ENCODE data around the gene LRP1-AS.

LRP1-AS gene

DNA sequence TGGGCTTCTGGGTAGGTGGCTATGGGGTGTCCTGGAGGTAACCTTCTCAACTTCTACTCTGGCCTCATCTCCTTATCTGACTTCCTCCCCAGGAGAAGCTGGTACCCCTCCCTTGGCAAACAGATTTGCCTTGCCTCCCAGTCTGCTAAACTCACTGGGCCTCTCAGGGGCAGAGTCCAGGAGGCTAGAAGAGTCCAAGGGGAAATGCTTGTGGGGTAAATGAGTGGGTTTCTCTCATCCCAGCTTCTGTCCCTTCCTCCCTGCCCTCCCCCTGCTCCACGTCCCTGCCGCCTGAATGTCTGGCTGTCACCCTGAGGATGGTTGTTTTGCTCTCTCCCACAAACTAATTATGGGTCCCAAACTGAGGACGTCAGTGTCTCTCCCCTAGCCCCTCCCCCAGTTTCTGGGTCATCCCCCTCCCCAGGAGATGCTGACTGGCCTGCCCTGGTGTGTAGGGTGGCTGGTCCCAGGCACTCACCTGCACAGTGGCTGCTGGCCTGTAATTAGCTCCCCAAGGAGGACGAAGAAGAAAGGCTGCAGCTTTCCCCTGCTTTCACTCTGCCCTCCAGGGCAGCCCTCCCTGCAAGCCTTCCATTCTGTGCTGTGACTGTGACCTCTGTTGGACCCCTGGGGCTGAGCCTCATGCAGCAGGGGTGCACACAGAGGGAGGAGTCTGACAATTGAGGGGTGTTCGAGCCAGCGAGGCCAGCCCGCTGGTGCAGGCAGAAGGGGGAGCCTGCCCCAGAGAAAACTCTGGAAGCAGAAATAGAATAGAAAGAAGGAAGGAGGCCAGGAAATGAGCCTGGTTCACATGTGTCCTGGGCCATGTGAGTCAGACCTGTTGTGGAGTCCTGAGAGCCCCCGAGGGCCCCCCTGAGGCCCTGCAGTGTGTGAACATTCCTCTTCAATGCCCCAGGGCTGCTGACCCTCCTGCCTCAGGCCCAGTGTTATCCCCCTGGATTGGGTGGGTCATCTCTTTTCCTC lies at the start of gene LRP1-AS:
Gene LRP1-AS (minus strand): TSS at position 659 of the 984 bp plus-strand sequence.
- H3K4me3 ChIP-seq (ENCODE audit: low read depth, low read length): no peak within 1 kb of the TSS

DNA sequence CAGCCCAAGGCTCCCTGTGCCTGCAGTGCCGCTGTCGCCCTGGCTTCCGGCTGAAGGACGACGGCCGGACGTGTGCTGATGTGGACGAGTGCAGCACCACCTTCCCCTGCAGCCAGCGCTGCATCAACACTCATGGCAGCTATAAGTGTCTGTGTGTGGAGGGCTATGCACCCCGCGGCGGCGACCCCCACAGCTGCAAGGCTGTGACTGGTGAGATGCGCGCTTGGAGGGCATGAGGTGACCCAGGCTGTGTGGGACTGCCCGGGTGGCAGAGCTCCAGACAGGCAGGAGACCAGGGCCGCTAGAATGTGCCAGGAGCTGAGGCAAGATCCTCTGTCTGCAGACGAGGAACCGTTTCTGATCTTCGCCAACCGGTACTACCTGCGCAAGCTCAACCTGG lies 49.5 kb upstream of the LRP1-AS start:
- H3K4me3 ChIP-seq (ENCODE audit: low read depth, low read length): no peak overlapping the region

DNA sequence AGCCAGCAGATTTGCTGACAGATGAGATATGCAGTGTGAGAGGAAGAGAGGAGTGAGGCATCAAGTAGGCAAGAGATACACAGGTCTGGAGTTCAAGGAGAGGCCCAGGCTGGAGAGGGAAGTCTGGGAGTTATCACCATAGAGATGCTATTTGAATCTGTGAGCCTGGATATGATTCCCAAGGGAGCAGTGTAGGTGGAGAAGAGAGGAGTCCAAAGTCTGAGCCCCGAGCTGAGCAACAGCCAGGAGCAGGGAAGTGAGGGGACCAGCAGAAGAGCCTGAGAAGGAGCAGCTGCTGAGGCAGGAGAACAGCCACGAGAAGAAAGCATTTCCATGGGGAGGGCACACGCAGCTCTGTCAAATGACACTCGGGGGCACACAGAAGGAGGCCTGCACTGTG lies 49.0 kb upstream of the LRP1-AS start:
- no peak overlapping the region for H3K4me3 ChIP-seq (ENCODE audit: low read depth, low read length)

DNA sequence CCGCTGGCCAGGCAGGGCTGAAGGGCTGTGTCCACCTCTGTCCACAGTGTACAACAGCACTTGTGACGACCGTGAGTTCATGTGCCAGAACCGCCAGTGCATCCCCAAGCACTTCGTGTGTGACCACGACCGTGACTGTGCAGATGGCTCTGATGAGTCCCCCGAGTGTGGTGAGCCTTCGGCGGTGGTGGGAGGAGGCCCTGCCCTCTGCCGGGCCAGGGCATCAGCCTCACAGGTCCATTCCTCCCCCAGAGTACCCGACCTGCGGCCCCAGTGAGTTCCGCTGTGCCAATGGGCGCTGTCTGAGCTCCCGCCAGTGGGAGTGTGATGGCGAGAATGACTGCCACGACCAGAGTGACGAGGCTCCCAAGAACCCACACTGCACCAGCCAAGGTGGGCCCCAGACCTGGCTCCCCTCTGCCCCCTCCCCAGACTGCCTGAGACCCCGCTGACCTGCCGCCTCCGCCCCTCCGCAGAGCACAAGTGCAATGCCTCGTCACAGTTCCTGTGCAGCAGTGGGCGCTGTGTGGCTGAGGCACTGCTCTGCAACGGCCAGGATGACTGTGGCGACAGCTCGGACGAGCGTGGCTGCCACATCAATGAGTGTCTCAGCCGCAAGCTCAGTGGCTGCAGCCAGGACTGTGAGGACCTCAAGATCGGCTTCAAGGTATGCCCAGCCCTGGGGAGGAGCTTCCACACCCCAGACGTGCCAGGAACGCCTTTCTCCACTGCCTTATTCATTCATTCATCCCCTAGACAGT lies 48.4 kb upstream of the LRP1-AS start:
- no peak overlapping the region for H3K4me3 ChIP-seq (ENCODE audit: low read depth, low read length)

DNA sequence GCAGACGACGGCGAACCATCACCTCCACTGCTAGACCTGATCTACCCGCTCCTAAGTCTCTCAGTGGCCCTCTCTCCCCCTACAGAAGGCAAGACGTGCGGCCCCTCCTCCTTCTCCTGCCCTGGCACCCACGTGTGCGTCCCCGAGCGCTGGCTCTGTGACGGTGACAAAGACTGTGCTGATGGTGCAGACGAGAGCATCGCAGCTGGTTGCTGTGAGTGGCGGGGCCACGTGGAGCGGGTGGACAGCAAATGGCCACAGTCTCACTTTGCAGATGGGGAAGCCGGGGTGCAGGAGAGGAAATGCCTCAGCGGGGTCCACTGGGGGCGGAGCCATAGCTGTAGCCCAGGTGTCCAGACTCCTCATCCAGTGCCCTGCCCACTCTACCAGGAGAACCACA lies 47.8 kb upstream of the LRP1-AS start:
- no peak overlapping the region for H3K4me3 ChIP-seq (ENCODE audit: low read depth, low read length)

DNA sequence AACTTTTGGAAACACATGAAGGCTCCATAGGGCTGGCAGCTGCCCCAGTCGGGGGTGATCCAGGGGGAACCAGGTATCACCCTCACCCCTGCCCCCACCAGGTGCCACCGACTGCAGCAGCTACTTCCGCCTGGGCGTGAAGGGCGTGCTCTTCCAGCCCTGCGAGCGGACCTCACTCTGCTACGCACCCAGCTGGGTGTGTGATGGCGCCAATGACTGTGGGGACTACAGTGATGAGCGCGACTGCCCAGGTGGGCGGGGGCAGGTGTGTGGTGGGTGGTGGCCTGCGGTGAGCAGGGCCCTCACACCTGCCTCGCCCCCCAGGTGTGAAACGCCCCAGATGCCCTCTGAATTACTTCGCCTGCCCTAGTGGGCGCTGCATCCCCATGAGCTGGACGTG lies 46.8 kb upstream of the LRP1-AS start:
- no peak overlapping the region for H3K4me3 ChIP-seq (ENCODE audit: low read depth, low read length)

DNA sequence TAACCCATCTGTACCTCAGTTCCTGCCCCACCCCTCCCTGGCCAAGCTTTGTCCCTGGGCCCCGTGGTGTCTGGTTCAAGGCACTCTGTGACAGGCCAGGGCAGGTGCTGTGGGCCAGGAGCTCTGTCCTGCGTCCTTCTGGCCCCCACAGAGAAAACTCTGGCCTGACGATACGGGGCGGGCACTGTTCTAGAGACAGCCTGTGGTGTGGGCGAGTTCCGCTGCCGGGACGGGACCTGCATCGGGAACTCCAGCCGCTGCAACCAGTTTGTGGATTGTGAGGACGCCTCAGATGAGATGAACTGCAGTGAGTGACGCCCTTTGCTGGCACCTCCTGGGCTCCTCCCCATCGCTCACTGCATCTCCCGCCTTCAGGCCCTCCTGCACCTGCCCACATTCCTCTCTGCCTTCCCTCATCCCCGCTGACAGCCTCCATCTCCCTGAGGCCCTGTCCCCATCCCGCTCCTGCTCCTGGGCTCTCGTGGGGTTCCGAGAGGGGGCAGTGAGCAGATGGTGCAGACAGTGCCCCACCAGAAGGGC lies 46.4 kb upstream of the LRP1-AS start:
- H3K4me3 ChIP-seq (ENCODE audit: low read depth, low read length): no peak overlapping the region

DNA sequence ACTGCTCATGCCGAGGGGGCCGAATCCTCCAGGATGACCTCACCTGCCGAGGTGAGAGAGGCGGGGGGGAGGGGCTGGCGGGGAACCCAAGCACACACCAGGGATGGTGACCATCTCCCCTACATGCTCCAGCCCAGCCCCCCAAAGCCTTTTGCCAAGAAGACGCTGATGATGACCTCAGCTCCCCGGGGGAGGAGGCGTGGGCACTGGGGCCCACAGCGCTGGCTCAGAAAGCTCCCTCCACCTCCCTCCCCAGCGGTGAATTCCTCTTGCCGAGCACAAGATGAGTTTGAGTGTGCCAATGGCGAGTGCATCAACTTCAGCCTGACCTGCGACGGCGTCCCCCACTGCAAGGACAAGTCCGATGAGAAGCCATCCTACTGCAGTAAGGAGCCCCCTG lies 45.5 kb upstream of the LRP1-AS start:
- no peak overlapping the region for H3K4me3 ChIP-seq (ENCODE audit: low read depth, low read length)

DNA sequence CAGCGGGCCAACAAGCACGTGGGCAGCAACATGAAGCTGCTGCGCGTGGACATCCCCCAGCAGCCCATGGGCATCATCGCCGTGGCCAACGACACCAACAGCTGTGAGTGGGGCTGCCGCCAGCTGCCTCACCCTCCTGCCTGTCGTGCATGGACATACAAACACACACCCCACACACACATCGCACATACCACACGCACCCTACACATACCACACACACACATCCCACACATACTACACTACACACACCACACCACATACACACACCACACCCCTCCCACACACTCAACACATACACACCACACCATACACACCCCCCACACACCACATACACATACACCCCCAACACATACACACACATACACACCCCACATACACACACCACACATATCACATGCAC lies 44.0 kb upstream of the LRP1-AS start:
- H3K4me3 ChIP-seq (ENCODE audit: low read depth, low read length): no peak overlapping the region

DNA sequence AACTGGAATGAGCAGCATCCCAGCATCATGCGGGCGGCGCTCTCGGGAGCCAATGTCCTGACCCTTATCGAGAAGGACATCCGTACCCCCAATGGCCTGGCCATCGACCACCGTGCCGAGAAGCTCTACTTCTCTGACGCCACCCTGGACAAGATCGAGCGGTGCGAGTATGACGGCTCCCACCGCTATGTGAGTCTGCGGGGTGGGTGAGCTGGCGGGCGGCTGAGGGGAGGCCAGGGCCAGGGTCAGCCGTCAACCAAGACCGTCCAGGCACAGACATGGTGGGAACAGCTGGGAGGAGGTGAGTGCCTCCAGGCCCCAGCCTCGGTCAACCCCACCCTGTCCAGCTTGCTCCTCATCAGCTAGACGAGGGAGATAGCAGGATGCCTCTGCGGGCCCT lies 43.4 kb upstream of the LRP1-AS start:
- no peak overlapping the region for H3K4me3 ChIP-seq (ENCODE audit: low read depth, low read length)

DNA sequence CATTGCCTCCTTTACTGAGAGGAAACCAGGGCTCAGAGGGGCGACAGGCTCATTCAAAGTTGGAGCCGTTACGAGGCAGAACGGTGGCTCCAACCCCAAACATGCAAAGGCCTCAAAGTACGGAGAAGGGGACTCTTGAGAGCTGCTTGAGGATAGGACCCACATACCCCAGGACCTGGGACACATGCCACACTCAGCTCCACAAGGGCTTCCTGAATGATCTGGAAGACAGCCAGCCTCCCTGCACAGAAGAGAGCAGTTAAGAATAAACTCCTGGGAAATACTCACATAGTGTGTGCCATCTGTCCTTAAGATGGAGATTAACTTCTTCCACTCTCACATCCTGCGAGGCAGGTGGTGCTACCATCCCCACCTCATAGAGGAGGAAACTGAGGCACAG lies 42.6 kb upstream of the LRP1-AS start:
- H3K4me3 ChIP-seq (ENCODE audit: low read depth, low read length): no peak overlapping the region

DNA sequence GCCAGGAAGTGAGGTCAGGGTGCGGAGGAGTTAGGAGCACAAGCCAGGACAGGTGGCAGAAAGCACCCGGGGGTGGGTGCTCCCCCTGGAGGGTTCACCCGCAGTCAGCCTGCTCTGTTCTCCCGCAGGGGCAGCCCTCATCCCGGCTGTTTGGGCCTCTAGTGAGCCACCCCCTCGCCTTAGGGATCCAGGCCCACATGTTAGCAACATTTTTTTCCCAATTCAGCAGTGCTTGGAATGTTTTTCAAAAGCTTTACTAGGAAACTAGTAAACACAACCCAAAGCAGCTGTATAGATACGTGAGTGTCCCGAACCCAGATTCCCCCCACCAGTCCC lies 40.6 kb upstream of the LRP1-AS start:
- H3K4me3 ChIP-seq (ENCODE audit: low read depth, low read length): no peak overlapping the region

DNA sequence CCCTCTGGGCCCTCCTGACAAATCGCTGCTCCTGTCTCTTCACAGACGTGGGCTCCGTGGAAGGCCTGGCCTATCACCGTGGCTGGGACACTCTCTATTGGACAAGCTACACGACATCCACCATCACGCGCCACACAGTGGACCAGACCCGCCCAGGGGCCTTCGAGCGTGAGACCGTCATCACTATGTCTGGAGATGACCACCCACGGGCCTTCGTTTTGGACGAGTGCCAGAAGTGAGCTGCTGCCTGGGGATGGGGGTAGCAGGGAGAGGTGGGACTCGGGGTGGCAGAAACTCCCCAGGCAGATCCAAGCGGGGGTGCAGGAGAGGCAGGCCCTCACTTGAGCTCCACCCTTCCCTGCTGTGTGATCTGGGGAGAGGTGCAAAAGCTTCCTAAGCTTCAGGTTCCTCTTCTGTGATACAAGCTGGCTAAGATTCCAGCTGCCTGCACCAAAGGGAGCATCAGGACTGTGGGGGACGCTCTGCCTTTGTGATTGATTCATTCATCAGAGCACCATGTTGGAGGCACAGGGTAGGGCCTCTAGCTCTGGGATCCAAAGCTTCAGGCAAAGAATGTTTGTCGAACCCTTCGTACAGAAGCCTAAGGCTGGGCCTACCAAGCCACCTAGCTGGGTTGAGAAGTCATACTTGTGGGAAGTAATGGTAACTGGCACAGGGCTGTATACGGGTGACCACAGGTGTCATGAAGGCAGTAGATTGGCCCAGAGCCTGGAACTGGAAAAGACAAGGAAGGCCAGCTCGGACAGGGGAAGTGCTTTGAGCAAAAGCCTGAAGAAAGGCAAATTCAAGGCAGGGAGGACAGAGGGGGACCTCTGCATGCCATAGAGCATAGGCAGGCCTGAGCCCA lies 40.0 kb upstream of the LRP1-AS start:
- H3K4me3 ChIP-seq (ENCODE audit: low read depth, low read length): no peak overlapping the region

DNA sequence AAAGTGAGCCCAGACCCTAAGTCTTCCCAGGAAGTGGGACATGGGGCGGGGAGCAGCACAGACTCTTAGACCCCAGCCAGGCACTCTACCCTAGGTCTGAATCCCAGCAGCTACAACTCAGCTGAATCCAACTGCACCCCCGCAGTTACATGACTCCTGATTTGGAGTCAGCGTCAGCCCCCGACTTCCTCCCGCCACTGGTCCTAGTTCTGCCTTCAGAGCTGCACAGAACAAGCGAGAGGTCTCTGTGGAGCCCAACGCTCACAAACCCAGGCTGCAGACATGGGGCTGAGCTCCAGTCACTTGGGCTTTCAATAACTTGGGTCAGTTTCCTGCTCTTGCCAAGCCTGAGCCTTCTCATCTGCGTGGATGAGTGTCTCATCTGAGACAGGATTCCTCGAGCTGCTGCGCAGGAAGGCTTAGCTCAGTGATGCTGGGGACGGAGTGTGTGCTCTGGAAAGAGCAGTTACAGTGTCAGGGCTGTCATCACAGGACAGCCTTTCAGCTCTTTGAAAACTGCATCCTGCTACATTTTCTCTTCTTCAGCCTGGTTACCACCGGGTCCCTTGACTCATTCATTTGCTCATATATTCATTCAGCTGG lies 38.6 kb upstream of the LRP1-AS start:
- H3K4me3 ChIP-seq (ENCODE audit: low read depth, low read length): no peak overlapping the region

DNA sequence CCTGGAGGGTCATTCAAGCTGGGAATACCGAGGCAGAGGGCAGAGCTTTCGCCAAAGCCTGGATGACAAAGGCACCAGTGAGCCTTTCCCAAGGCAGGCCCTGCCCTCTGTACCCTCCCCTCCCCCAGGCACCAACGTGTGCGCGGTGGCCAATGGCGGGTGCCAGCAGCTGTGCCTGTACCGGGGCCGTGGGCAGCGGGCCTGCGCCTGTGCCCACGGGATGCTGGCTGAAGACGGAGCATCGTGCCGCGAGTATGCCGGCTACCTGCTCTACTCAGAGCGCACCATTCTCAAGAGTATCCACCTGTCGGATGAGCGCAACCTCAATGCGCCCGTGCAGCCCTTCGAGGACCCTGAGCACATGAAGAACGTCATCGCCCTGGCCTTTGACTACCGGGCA lies 38.0 kb upstream of the LRP1-AS start:
- no peak overlapping the region for H3K4me3 ChIP-seq (ENCODE audit: low read depth, low read length)

DNA sequence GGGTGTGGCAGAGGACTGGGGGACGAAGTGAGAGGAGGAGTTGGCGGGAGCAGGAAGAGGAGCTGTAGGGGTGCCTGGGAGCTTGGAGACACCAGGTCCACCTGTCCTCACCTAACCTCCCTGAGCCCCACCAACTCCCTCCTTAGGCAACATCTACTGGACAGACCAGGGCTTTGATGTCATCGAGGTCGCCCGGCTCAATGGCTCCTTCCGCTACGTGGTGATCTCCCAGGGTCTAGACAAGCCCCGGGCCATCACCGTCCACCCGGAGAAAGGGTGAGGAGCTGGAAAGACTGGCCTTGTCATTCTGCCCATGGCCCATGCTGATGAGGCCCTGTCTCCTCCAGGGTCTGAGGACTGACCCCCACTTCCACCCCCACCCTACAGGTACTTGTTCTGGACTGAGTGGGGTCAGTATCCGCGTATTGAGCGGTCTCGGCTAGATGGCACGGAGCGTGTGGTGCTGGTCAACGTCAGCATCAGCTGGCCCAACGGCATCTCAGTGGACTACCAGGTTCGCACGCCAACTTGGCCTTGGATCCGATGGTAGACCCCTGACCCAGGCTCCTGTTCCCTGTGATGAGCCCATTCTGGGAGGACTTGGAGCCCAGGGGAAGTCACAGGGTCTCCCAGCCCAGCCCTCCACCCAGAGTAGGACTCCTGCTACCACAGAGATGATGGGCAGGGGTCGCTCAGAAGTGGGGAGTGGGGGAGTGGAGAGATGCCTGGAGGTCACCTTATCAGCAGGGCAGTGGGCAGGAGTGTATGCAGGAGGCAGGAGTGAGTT lies 36.7 kb upstream of the LRP1-AS start:
- H3K4me3 ChIP-seq (ENCODE audit: low read depth, low read length): no peak overlapping the region

DNA sequence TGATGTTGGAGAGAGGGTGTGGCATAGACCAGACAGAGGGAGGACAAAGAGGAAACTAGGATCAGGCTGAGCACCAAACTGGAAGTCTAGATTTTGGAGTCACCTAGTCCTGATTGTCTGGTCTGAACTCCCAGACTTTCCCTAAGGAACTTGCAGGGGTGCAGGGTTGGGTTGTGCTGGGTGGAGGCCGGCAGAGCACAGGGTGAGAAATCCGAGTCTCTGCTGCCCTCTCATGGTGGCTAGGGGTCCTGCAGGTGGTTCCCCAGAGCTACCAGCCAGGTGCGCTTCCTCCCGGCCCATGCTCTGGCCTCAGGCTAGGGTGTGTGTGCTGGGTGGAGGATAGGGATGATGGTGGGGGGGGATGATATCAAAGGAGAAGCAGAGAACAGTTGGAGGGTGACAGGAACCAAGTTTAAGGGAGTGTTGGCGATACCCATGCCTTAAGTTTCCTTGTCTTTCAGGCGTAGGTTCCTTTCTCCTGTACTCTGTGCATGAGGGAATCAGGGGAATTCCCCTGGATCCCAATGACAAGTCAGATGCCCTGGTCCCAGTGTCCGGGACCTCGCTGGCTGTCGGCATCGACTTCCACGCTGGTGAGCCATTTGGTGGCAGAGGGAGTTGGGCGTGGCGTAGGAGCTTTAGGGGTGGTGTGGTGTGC lies 35.6 kb upstream of the LRP1-AS start:
- no peak overlapping the region for H3K4me3 ChIP-seq (ENCODE audit: low read depth, low read length)

DNA sequence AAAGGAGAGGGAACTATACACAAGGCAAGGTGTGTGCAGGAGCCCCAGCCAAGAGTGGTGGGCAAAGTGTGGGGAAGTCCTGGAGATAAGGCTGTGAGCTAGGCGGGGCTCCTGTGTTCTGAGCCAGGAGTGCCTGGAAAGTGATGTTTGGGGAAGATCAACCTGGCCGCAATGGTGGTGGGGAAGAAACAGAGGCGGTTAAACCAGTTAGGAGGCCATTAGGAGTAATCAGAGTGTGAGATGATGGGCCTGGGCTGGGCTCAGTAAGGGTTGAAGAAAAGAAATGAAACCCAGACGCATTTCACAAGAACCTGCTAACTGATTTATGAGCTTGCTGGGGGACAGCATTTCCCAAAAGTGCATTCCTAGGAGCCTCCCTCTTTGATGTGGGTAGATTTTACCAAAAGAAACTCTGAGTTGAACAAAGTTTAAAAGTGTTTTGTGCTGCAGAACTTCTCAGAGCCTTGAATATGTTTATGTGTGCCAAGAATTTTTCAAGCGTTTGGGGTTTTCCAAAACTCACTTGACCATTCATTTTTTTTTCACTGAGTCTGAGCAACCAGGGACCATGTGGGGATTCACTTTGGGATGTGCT lies 34.2 kb upstream of the LRP1-AS start:
- no peak overlapping the region for H3K4me3 ChIP-seq (ENCODE audit: low read depth, low read length)

DNA sequence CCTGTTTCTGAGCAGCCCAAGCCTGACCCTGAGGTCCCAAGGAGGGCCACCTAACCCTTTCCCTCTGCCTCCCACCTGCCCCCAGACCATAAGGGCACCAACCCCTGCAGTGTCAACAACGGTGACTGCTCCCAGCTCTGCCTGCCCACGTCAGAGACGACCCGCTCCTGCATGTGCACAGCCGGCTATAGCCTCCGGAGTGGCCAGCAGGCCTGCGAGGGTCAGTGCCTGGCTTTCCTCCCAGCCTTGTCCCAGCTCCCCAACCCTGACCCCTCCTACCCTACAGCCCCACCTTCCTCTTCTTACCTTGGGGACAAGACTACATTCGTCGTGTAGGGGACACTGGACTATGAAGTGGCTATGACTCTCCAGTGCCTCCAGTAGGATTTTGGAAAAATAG lies 33.7 kb upstream of the LRP1-AS start:
- H3K4me3 ChIP-seq (ENCODE audit: low read depth, low read length): no peak overlapping the region

All from iPS-11a (cell line).